ENCODE data around the gene SRCIN1.
"Not testable (repeated sequence)": the region's sequence is repeated elsewhere in the genome, so short reads cannot be mapped to it uniquely, and the experiment has no call there.

- TF ChIP-seq, protein P1, sequence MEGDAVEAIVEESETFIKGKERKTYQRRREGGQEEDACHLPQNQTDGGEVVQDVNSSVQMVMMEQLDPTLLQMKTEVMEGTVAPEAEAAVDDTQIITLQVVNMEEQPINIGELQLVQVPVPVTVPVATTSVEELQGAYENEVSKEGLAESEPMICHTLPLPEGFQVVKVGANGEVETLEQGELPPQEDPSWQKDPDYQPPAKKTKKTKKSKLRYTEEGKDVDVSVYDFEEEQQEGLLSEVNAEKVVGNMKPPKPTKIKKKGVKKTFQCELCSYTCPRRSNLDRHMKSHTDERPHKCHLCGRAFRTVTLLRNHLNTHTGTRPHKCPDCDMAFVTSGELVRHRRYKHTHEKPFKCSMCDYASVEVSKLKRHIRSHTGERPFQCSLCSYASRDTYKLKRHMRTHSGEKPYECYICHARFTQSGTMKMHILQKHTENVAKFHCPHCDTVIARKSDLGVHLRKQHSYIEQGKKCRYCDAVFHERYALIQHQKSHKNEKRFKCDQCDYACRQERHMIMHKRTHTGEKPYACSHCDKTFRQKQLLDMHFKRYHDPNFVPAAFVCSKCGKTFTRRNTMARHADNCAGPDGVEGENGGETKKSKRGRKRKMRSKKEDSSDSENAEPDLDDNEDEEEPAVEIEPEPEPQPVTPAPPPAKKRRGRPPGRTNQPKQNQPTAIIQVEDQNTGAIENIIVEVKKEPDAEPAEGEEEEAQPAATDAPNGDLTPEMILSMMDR (IDR thresholded peaks at IDR 0.05; ENCODE audit: low read depth, low read length, poor library complexity, severe bottlenecking), result not testable (repeated sequence)
- not testable (repeated sequence) for TF ChIP-seq EZH2phosphoT487 (IDR thresholded peaks at IDR 0.05; ENCODE audit: borderline replicate concordance, low read length)
These were observed 106.5 kb downstream of the SRCIN1 start for GRCh38 chr17:38499230-38499629.

Measured in DOHH2 (cell line).